GM19035 (cell line): ENCODE data around the gene MRPS18B.
"Not testable (repeated sequence)": the region's sequence is repeated elsewhere in the genome, so short reads cannot be mapped to it uniquely, and the experiment has no call there.

Experiments
- ATAC-seq: cut with Tn5 transposase; IDR thresholded peaks from one replicate; pipeline ENCODE4 v1.9.1; 2021; ENCODE audit not compliant: unreplicated experiment

MRPS18B gene

DNA sequence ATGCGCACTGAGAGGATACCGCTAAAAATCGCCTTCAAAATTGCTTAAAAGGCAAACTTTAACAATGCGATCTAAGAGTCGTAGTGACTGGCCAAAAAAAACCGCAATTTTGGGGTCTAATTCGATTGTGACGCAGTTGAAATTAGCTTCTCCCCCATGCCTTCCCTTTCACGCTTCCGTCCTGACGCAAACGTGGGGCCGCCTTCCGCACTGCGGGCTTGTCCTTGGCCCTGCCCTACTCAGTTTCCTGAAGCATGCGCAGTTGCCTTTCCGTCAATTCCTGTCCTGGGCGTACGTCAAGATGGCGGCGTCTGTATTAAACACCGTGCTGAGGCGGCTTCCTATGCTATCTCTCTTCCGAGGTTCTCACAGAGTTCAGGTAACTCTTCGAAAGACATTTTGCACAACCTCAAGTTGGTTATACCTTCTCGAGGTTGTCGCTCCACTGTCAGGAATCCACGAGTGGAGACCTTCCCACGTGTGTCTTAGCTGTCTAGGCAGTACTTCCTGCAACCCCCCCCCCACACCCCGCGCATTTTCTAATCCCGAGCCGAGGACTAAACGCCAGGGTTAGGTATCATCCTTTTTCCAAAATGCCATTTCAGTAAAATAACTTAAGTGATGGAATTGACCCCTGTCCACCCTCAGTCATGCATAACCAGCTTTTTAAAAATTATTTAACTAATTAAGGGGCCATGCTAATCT lies at the start of gene MRPS18B:
MRPS18B (plus strand) TSS at position 276 of the 705 bp plus-strand sequence; CDS start at position 302, 26 bp downstream.
- ATAC-seq = peak; percentile 73

GRCh38 chr6:30568245-30568644 lies 49.4 kb upstream of the MRPS18B start:
- no peak for ATAC-seq

DNA sequence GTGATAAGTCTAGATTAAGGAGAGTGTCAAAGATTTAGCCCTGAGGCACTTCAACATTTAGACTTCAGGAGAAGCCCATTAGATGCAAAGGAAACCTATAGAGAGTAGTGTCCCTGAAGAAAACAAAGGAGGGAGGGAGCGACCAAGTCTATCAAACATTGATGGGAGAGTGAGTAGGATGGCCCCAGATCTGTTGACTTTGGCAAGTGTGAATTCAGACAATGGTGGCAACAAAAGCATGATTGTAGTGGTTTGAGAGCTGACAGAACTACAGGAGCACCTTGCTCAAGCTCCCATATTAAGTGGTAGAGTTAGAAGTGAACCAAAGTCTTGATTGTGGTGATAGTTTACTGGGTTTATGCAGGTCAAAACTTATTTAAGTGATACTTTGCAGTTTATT lies 47.4 kb upstream of the MRPS18B start:
- ATAC-seq = no peak

DNA sequence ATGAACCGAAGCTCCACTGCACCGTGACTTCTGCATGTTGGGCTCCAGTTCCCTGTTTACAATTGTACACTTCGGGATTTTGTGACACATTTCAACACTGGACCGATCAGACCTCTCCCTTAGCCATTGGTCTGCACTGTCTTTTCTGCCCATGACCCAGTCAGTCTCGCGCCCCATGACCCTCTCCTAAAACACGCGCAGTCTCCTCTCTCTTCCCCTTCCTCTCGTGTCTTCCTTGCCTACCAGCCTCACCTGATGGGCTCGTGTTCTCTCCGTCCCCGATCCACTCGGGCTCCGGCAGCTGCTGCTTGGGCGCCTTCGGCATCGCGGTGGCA lies 46.9 kb upstream of the MRPS18B start:
- peak; percentile 12 for ATAC-seq

GRCh38 chr6:30571075-30571761 lies 46.4 kb upstream of the MRPS18B start, which contains the start of gene ABCF1:
ABCF1 (plus strand) TSS chr6:30571442; CDS start chr6:30571488, 46 bp downstream.
- ATAC-seq = peak; percentile 93

DNA sequence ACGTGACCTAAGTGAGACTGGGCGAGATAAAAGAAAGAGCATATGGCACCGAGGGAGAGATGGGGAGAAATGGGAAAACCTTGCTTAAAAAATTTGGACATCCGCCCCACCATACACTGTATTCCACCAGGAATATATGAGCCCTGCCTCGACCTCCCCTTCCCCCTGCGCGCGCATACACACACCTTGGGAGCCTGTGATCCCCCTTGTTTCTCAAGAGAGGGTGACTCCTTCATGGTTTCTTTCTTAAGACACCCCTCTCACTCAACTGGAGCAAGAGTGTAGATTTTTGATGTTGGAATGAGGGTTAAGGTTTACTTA lies 45.9 kb upstream of the MRPS18B start:
- no peak for ATAC-seq

GRCh38 chr6:30572148-30572547 lies 45.5 kb upstream of the MRPS18B start:
- no peak for ATAC-seq

DNA sequence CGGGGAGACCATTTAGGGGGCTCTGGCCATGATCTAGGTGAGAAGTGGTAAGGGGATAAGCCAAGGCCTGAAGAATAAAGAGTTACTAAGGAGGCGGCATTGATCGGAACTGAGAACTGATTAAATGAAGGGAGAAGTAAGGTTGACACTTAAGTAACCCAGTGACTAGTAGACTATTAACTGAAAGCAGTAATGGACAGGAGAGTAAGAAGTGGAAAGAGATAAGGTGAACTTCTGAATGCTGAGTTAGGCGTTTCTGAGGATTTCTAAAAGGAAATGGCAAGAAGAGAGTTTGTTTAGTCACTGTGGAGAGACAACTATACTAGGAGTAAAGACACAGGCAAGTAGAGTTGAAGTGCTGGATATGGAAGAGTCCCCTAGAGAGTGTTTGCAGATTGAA lies 44.5 kb upstream of the MRPS18B start:
- no peak for ATAC-seq

GRCh38 chr6:30578051-30578450 lies 39.6 kb upstream of the MRPS18B start:
- ATAC-seq = no peak

DNA sequence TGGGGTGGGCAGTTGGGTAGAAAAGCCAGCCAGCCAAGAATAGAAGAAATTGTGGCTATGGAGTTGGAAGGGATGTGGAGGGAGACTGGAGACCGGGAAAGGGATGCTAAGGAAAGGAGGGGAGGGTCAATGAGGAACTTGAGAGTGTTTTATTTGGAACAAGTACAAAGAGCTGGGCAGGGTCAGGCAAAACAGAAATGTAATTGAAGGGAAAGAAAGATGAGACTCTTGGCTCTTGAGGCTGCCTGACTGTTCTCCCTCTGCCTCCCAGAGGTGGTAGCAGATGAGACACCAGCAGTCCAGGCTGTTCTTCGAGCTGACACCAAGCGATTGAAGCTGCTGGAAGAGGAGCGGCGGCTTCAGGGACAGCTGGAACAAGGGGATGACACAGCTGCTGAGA lies 33.7 kb upstream of the MRPS18B start:
- no peak for ATAC-seq

- no peak for ATAC-seq
Observed at GRCh38 chr6:30589754-30590358, 27.8 kb upstream of the MRPS18B start.

DNA sequence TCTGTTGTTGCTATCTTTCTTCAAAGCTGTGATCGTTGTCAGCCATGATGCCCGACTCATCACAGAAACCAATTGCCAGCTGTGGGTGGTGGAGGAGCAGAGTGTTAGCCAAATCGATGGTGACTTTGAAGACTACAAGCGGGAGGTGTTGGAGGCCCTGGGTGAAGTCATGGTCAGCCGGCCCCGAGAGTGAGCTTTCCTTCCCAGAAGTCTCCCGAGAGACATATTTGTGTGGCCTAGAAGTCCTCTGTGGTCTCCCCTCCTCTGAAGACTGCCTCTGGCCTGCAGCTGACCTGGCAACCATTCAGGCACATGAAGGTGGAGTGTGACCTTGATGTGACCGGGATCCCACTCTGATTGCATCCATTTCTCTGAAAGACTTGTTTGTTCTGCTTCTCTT lies 27.1 kb upstream of the MRPS18B start:
- no peak for ATAC-seq

DNA sequence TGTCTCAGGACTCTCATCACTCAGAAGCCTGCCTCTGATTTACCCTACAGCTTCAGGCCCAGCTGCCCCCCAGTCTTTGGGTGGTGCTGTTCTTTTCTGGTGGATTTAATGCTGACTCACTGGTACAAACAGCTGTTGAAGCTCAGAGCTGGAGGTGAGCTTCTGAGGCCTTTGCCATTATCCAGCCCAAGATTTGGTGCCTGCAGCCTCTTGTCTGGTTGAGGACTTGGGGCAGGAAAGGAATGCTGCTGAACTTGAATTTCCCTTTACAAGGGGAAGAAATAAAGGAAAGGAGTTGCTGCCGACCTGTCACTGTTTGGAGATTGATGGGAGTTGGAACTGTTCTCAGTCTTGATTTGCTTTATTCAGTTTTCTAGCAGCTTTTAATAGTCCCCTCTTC lies 26.6 kb upstream of the MRPS18B start:
- ATAC-seq = no peak

DNA sequence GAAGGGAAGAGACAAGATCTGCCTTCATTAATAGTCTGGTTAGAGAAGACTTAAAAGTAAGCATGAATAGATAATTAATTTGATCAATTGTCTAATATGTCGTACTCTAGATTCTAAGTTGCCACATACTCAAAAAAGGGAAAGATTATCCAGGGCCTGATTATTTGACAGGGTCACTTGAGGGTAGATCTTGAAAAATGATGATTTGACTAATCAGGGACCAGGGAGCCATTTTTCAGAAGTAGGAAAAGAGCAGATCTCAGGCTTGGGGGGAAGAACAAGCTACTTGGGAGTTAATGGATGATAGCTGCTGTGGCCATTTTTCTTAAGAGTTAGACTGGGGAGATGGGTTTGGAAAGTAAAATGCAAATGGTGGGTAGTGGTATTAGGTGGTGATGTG lies 25.4 kb upstream of the MRPS18B start:
- no peak for ATAC-seq

DNA sequence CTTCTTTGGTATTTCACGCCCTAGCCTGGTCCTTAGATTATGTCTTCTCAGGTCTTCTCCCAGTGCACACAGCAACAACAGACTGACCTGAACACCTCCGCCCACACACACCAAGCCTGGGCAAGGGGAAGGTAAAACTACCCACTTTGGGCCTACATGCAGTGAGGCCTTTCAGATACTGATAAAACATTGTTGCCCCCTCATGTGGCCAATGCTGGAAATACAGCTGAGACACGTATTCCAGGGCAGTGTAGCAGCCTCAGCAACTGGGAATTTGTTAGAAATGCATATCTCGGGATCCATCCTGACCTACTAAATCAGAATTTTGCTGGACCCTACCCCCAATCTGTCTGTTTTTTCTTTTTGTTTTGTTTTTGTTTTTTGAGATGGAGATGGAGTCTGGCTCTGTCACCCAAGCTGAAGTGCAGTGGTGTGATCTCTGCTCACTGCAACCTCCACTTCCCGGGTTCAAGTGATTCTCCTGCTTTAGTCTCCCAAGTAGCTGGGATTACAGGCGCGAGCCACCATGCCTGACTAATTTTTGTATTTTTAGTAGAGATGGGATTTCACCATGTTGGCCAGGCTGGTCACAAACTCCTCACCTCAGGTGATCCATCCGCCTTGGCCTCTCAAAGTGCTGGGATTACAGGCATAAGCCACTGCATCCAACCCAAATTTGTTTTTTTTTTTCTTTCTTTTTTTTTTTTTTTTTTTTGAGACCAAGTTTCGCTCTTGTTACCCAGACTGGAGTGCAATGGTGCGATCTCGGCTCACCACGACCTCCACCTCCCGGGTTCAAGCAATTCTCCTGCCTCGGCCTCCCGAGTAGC lies 20.1 kb upstream of the MRPS18B start:
- not testable (repeated sequence) for ATAC-seq

DNA sequence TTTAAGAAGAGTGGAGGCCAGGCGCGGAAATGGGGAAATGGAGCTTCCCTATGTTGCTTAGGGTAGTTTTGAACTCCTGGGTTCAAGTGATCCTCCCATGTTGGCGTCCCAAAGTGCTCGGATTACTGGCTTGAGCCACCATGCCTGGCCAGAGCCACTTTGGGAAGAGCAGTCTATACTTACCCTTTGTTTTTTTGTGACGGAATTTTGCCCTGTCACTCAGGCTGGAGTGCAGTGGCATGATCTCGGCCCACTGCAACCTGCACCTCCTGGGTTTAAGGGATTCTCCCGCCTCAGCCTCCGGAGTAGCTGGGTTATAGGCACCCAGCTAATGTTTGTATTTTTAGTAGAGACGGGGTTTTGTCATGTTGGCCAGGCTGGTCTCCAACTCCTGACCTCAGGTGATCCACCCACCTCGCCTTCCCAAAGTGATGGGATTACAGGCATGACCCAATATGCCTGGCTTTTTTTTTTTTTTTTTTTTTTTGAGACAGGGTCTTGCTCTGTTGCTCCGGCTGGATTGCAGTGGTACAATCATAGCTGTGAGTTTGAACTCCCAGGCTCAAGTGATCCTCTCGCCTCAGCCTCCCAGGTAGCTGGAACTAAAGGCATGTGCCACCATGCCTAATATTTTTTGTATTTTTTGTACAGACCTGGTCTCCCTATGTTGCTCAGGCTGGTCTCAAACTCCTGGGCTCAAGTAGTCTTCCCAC lies 18.6 kb upstream of the MRPS18B start:
- ATAC-seq = no peak

GRCh38 chr6:30599625-30600324 lies 17.9 kb upstream of the MRPS18B start:
- no peak for ATAC-seq

GRCh38 chr6:30600451-30600961 lies 17.1 kb upstream of the MRPS18B start:
- ATAC-seq = no peak

DNA sequence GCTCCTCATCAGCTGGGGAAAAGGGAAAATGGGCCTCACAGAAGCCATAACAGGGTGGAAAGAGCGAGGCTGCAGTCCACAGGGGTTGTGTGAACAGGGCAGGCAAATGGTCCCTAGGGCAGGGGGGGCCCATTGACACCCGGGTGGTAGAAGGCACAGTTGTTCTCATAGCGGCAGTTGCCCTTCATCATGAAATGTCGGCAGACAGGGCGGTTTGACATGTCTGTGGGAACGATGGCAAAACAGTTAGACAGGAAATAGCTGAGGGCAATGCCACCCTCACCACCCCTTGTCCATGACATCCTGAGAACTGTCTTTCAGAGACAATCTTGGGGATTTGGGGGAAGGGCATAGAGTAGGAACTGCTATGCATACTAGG lies 16.2 kb upstream of the MRPS18B start:
- ATAC-seq = no peak
